WTC11 (cell line): Measurements from ENCODE around the gene COMMD7. TPM values are rescaled to one million over a fixed set of nuclear protein-coding genes. Genes with fewer than 3 reads are reported as not detected.
A peak's percentile ranks its signal among the peaks of the same experiment; 100 is the strongest.

Source experiments
- ATAC-seq: fragments of 200-7000 bp; cut with Tn5 transposase; 2 replicates; pipeline ENCODE4 v1.10.0; 2021; ENCODE audit warnings: mild to moderate bottlenecking, moderate library complexity
- CTCF ChIA-PET: fragments of 300-600 bp; sonication (Branson Sonifier 250); formaldehyde crosslinking; loops from one replicate; lab custom pipeline; 2021; ENCODE audit warnings: antibody characterized with exemption; lab: Charles Lee
- POLR2A ChIA-PET: fragments of 350-600 bp; sonication (Branson Sonifier 250); formaldehyde crosslinking; loops from one replicate; lab custom pipeline; 2021; ENCODE audit warnings: antibody characterized with exemption; lab: Charles Lee
- DNase-seq: peaks from one replicate; pipeline ENCODE4 v3.0.0; 2021; ENCODE audit warnings: low spot score
- H3K27ac Mint-ChIP-seq: 2 replicates; pipeline ENCODE4 v1.8.0; 2021; ENCODE audit warnings: mixed read lengths
- H3K27me3 Mint-ChIP-seq: 2 replicates; pipeline ENCODE4 v1.8.0; 2021; ENCODE audit warnings: low read depth, mild to moderate bottlenecking, moderate library complexity, mixed read lengths
- H3K36me3 Mint-ChIP-seq: 2 replicates; pipeline ENCODE4 v1.8.0; 2021; ENCODE audit warnings: mixed read lengths
- H3K4me1 Mint-ChIP-seq: 2 replicates; pipeline ENCODE4 v1.8.0; 2022; ENCODE audit warnings: mixed read lengths
- H3K4me3 Mint-ChIP-seq: 2 replicates; pipeline ENCODE4 v1.8.0; 2021; ENCODE audit warnings: mild to moderate bottlenecking, moderate library complexity, mixed read lengths
- H3K9me3 Mint-ChIP-seq: 2 replicates; pipeline ENCODE4 v1.8.0; 2021; ENCODE audit warnings: mixed read lengths
- ATF1 ChIP-seq: sonication (generic); formaldehyde crosslinking; IDR thresholded peaks from 2 replicates; pipeline ENCODE4 v1.8.1; 2023; ENCODE audit warnings: mild to moderate bottlenecking, moderate library complexity, missing genetic modification reagents
- CBFB ChIP-seq: sonication (generic); formaldehyde crosslinking; IDR thresholded peaks from 2 replicates; pipeline ENCODE4 v1.8.1; 2022; ENCODE audit warnings: mild to moderate bottlenecking, low read depth, missing genetic modification reagents
- ETV6 ChIP-seq: sonication (generic); formaldehyde crosslinking; IDR thresholded peaks from 2 replicates; pipeline ENCODE4 v1.8.1; 2022; ENCODE audit warnings: mild to moderate bottlenecking, missing genetic modification reagents
- FOXJ3 ChIP-seq: sonication (generic); formaldehyde crosslinking; IDR thresholded peaks from 2 replicates; pipeline ENCODE4 v1.9.0; 2021; ENCODE audit warnings: missing genetic modification reagents, mild to moderate bottlenecking, borderline replicate concordance
- FOXP1 ChIP-seq: sonication (generic); formaldehyde crosslinking; IDR thresholded peaks from 2 replicates; pipeline ENCODE4 v1.8.0; 2022; ENCODE audit warnings: missing genetic modification reagents, mild to moderate bottlenecking, moderate library complexity, borderline replicate concordance
- GTF2I ChIP-seq: fragments of 250-450 bp; sonication (Bioruptor Pico); conservative IDR thresholded peaks from 2 replicates; pipeline ENCODE4 v1.4.0; 2021; ENCODE audit warnings: mild to moderate bottlenecking
- HMGA2 ChIP-seq: fragments of 250-450 bp; sonication (Bioruptor Pico); IDR thresholded peaks from 2 replicates; pipeline ENCODE4 v1.4.0; 2021; ENCODE audit warnings: mild to moderate bottlenecking, moderate library complexity
- IRF2 ChIP-seq: sonication (generic); formaldehyde crosslinking; IDR thresholded peaks from 2 replicates; pipeline ENCODE4 v1.8.0; 2022; ENCODE audit warnings: low read depth, missing genetic modification reagents, borderline replicate concordance
- MXD4 ChIP-seq: fragments of 250-450 bp; sonication (Bioruptor Pico); IDR thresholded peaks from 2 replicates; pipeline ENCODE4 v1.8.0; 2021; ENCODE audit warnings: mild to moderate bottlenecking, moderate library complexity, borderline replicate concordance
- NR1H2 ChIP-seq: sonication (generic); formaldehyde crosslinking; IDR thresholded peaks from 2 replicates; pipeline ENCODE4 v1.9.0; 2021; ENCODE audit warnings: mild to moderate bottlenecking, moderate library complexity, missing genetic modification reagents
- NR2C2 ChIP-seq: sonication (generic); formaldehyde crosslinking; IDR thresholded peaks from 2 replicates; pipeline ENCODE4 v1.8.0; 2022; ENCODE audit warnings: mild to moderate bottlenecking, missing genetic modification reagents
- PRRX2 ChIP-seq: fragments of 250-450 bp; sonication (Bioruptor Pico); IDR thresholded peaks from 2 replicates; pipeline ENCODE4 v1.8.0; 2021; ENCODE audit warnings: mild to moderate bottlenecking
- SP1 ChIP-seq: sonication (generic); formaldehyde crosslinking; conservative IDR thresholded peaks from 2 replicates; pipeline ENCODE4 v1.8.1; 2022; ENCODE audit warnings: missing genetic modification reagents
- TEAD1 ChIP-seq: sonication (generic); formaldehyde crosslinking; IDR thresholded peaks from 2 replicates; pipeline ENCODE4 v1.8.0; 2022; ENCODE audit warnings: mild to moderate bottlenecking, missing genetic modification reagents
- ZNF138 ChIP-seq: sonication (generic); formaldehyde crosslinking; conservative IDR thresholded peaks from 2 replicates; pipeline ENCODE4 v1.8.1; 2022; ENCODE audit warnings: mild to moderate bottlenecking, moderate library complexity, missing genetic modification reagents
- ZNF232 ChIP-seq: sonication (generic); formaldehyde crosslinking; IDR thresholded peaks from 2 replicates; pipeline ENCODE4 v1.8.0; 2022; ENCODE audit warnings: mild to moderate bottlenecking, missing genetic modification reagents
- ZNF317 ChIP-seq: sonication (generic); formaldehyde crosslinking; IDR thresholded peaks from 2 replicates; pipeline ENCODE4 v1.8.1; 2023; ENCODE audit warnings: low read depth, mild to moderate bottlenecking, moderate library complexity, missing genetic modification reagents, borderline replicate concordance
- total RNA-seq: library from RNA; stranded (reverse); gene quantifications from 3 replicates; pipeline ENCODE4 v1.2.3, GENCODE V29; 2021
- TF ChIP-seq, protein P1 (sequence below): sonication (generic); formaldehyde crosslinking; IDR thresholded peaks from 2 replicates; pipeline ENCODE4 v1.8.1; 2023; ENCODE audit warnings: mild to moderate bottlenecking, missing genetic modification reagents, moderate library complexity
- TF ChIP-seq, protein P2 (sequence below): sonication (generic); formaldehyde crosslinking; IDR thresholded peaks from 2 replicates; pipeline ENCODE4 v1.8.0; 2022; ENCODE audit warnings: mild to moderate bottlenecking, missing genetic modification reagents
- TF ChIP-seq, protein P3 (sequence below): sonication (generic); formaldehyde crosslinking; IDR thresholded peaks from 2 replicates; pipeline ENCODE4 v1.8.1; 2023; ENCODE audit warnings: mild to moderate bottlenecking, missing genetic modification reagents, moderate library complexity
- TF ChIP-seq, protein P4 (sequence below): sonication (generic); formaldehyde crosslinking; IDR thresholded peaks from 2 replicates; pipeline ENCODE4 v1.8.0; 2022; ENCODE audit warnings: missing genetic modification reagents

Gene COMMD7
- total RNA-seq, 1 experiment from 2014 or later: 42.3 TPM

DNA sequence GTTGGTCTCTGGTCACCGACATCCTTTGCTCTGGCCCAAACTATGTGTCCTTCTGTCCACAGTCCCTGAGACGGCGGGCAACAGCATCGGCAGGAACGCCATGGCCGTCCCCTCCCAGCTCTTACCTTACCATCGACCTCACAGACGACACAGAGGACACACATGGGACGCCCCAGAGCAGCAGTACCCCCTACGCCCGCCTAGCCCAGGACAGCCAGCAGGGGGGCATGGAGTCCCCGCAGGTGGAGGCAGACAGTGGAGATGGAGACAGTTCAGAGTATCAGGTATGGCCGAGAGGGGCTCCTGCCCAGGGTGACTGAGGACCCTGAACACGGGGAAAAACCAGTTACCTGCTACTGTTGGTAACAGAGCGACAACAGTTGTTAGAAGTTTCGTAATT, 43.9 kb upstream of the COMMD7 start:
- TF ChIP-seq, protein P1, sequence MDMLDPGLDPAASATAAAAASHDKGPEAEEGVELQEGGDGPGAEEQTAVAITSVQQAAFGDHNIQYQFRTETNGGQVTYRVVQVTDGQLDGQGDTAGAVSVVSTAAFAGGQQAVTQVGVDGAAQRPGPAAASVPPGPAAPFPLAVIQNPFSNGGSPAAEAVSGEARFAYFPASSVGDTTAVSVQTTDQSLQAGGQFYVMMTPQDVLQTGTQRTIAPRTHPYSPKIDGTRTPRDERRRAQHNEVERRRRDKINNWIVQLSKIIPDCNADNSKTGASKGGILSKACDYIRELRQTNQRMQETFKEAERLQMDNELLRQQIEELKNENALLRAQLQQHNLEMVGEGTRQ: no peak
- TF ChIP-seq, protein P2, sequence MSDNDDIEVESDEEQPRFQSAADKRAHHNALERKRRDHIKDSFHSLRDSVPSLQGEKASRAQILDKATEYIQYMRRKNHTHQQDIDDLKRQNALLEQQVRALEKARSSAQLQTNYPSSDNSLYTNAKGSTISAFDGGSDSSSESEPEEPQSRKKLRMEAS (CRISPR knock-in tag): no peak
- TF ChIP-seq, protein P3, sequence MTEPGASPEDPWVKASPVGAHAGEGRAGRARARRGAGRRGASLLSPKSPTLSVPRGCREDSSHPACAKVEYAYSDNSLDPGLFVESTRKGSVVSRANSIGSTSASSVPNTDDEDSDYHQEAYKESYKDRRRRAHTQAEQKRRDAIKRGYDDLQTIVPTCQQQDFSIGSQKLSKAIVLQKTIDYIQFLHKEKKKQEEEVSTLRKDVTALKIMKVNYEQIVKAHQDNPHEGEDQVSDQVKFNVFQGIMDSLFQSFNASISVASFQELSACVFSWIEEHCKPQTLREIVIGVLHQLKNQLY (CRISPR knock-in tag): no peak
- TF ChIP-seq ZNF232 (CRISPR knock-in tag): no peak
- TF ChIP-seq NR2C2 (CRISPR knock-in tag): no peak
- no peak for TF ChIP-seq SP1 (CRISPR knock-in tag)
- no peak for TF ChIP-seq ZNF317 (CRISPR knock-in tag)
- ChIA-PET POLR2A (no interaction called here), CTCF (interaction anchor here (4.2 kb wide), 1 partner anchor 8 kb away, joined by 91 read pairs; no protein-coding TSS in a partner anchor)
- peak overlapping the region; percentile 95 for H3K27ac Mint-ChIP-seq
- H3K36me3 Mint-ChIP-seq: peaks cover 99% of the 10 kb centered on the region
- DNase-seq: no peak
- no peaks in the 10 kb centered on the region for H3K27me3 Mint-ChIP-seq
- H3K4me1 Mint-ChIP-seq: peaks cover 34% of the 10 kb centered on the region
- H3K9me3 Mint-ChIP-seq: no peaks in the 10 kb centered on the region
- no peak overlapping the region for H3K4me3 Mint-ChIP-seq
- ATAC-seq: no peak; the same call in 1 of the 2 replicates

DNA sequence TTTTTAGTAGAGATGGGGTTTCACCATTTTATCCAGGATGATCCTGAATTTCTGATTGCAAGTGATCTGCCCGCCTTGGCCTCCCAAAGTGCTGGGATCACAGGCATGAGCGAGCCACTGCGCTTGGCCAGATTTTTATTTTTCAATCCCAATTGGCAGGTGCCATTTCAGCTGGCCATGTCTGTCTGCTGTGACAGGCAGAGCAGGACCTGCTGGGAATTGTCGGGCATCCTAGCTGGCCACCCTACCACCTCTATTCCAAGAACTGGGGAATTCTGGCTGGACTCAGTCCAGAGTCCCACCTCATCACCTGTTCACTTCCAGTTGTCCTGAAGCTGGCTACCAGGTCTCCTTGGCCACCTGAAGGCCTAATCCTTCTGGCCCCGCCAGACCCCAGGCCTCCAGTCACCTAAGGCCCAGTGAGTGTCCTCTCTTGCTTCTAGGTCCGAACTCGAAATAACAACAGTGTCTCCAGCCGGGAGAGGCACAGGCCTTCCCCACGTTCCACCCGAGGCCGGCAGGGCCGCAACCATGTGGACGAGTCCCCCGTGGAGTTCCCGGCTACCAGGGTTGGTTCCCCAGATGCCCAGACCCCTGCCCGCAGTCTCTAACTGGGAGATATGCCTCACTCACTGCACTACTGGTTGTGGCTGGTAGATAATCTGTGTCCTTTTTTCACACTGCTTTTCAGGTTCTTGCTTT, 42.9 kb upstream of the COMMD7 start:
- H3K27me3 Mint-ChIP-seq: no peaks in the 10 kb centered on the region
- H3K36me3 Mint-ChIP-seq: peaks cover 99% of the 10 kb centered on the region
- no peak overlapping the region for H3K4me3 Mint-ChIP-seq
- TF ChIP-seq ATF1 (CRISPR knock-in tag) (no peak), IRF2 (CRISPR knock-in tag) (no peak), CBFB (CRISPR knock-in tag) (no peak), HMGA2 (no peak), FOXJ3 (CRISPR knock-in tag) (no peak), NR1H2 (no peak), ZNF138 (CRISPR knock-in tag) (no peak), MXD4 (CRISPR knock-in tag) (no peak), TEAD1 (CRISPR knock-in tag) (no peak), GTF2I (CRISPR knock-in tag) (no peak), PRRX2 (CRISPR knock-in tag) (no peak), FOXP1 (CRISPR knock-in tag) (no peak), ETV6 (CRISPR knock-in tag) (no peak)
- TF ChIP-seq, protein P4, sequence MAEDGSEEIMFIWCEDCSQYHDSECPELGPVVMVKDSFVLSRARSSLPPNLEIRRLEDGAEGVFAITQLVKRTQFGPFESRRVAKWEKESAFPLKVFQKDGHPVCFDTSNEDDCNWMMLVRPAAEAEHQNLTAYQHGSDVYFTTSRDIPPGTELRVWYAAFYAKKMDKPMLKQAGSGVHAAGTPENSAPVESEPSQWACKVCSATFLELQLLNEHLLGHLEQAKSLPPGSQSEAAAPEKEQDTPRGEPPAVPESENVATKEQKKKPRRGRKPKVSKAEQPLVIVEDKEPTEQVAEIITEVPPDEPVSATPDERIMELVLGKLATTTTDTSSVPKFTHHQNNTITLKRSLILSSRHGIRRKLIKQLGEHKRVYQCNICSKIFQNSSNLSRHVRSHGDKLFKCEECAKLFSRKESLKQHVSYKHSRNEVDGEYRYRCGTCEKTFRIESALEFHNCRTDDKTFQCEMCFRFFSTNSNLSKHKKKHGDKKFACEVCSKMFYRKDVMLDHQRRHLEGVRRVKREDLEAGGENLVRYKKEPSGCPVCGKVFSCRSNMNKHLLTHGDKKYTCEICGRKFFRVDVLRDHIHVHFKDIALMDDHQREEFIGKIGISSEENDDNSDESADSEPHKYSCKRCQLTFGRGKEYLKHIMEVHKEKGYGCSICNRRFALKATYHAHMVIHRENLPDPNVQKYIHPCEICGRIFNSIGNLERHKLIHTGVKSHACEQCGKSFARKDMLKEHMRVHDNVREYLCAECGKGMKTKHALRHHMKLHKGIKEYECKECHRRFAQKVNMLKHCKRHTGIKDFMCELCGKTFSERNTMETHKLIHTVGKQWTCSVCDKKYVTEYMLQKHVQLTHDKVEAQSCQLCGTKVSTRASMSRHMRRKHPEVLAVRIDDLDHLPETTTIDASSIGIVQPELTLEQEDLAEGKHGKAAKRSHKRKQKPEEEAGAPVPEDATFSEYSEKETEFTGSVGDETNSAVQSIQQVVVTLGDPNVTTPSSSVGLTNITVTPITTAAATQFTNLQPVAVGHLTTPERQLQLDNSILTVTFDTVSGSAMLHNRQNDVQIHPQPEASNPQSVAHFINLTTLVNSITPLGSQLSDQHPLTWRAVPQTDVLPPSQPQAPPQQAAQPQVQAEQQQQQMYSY (CRISPR knock-in tag): no peak
- TF ChIP-seq, all 79 proteins: peak for 0
- ATAC-seq (no peak), DNase-seq (no peak)
- CTCF ChIA-PET: no interaction called here
- POLR2A ChIA-PET: no interaction called here
- H3K4me1 Mint-ChIP-seq: peaks cover 35% of the 10 kb centered on the region
- H3K27ac Mint-ChIP-seq: peak overlapping the region; percentile 95
- no peaks in the 10 kb centered on the region for H3K9me3 Mint-ChIP-seq
